K562 (cell line): ENCODE data around the gene LMLN. TPM values are rescaled to one million over a fixed set of nuclear protein-coding genes. Genes with fewer than 3 reads are reported as not detected.

Source experiments
- ATAC-seq: fragments of 200-7000 bp; cut with Tn5 transposase; 3 replicates; pipeline ENCODE4 v1.9.1; 2020; ENCODE audit warnings: moderate library complexity
- BruUV-seq: library from RNA; stranded (reverse); fragments of 400-500 nt; replicated peaks from 2 replicates; lab custom pipeline; 2021; lab: Mats Ljungman, UMichigan
- CTCF ChIA-PET: fragments of 300-600 bp; formaldehyde crosslinking; extraction: SDS; loops from one replicate; lab custom pipeline; 2021; ENCODE audit warnings: low intra/inter-chr PET ratio; lab: Yijun Ruan, JAX
- POLR2A ChIA-PET: fragments of 300-600, 350-650 bp; sonication (Branson Sonifier 250); formaldehyde crosslinking; extraction: SDS; loops from one replicate; lab custom pipeline; 2021; ENCODE audit warnings: antibody characterized with exemption, inconsistent platforms; lab: Yijun Ruan, JAX
- DNase-seq, 4 experiments: peaks; one replicate each; pipeline versions ENCODE4 v3.0.0 to v3.0.0-alpha.2; 2011 to 2018; ENCODE audit warnings: low spot score in 3 of 4, mixed read lengths in 3 of 4; ENCODE audit errors: extremely low read depth in 1 of 4
- FAIRE-seq: peaks from 2 replicates; lab custom pipeline; 2011; peaks lifted over from hg19 to GRCh38; lab: Jason Lieb, UNC
- H2AFZ ChIP-seq: 2 replicates; pipeline ENCODE4 v1.6.0; 2011; ENCODE audit warnings: low read depth, low read length, control low read depth, inconsistent platforms
- H3K27ac ChIP-seq: fragments of 200-600 bp; 3 replicates; pipeline ENCODE4 v1.8.0; 2011; ENCODE audit warnings: low read depth, mild to moderate bottlenecking, control low read depth, inconsistent platforms, low read length, moderate library complexity, mixed read lengths; ENCODE audit errors: extremely low read depth
- H3K27me3 ChIP-seq, 2 experiments: fragments of 300-600 bp in 1 of 2; 2 replicates in 1 of 2; 3 replicates in 1 of 2; pipeline versions ENCODE4 v1.6.0 to v1.8.0; 2011; ENCODE audit warnings: inconsistent platforms in 2 of 2, low read length in 2 of 2, mild to moderate bottlenecking in 1 of 2, mixed read lengths in 1 of 2, moderate library complexity in 1 of 2; ENCODE audit not compliant: control insufficient read depth in 2 of 2, insufficient read depth in 2 of 2
- H3K36me3 ChIP-seq: fragments of 300-600 bp; 3 replicates; pipeline ENCODE4 v1.8.0; 2011; ENCODE audit warnings: mild to moderate bottlenecking, low read length, inconsistent platforms; ENCODE audit not compliant: control insufficient read depth, insufficient read depth
- H3K4me1 ChIP-seq, 2 experiments: fragments of 200-600 bp in 1 of 2; replicated peaks in 1 of 2; 2 replicates in 1 of 2; 3 replicates in 1 of 2; pipeline versions ENCODE4 v1.5.1 to v1.8.0; 2011; ENCODE audit warnings: inconsistent platforms in 2 of 2, low read length in 2 of 2, mild to moderate bottlenecking in 1 of 2, mixed read lengths in 1 of 2, moderate library complexity in 1 of 2; ENCODE audit not compliant: control insufficient read depth in 2 of 2, insufficient read depth in 2 of 2
- H3K4me2 ChIP-seq: 2 replicates; pipeline ENCODE4 v1.6.1; 2011; ENCODE audit warnings: low read length, control low read depth, inconsistent platforms, mixed read lengths; ENCODE audit not compliant: insufficient read depth
- H3K4me3 ChIP-seq: fragments of 200-600 bp; sonication (generic), shearing (Covaris generic); 2 replicates; pipeline ENCODE4 v1.5.1; 2016; ENCODE audit warnings: control low read depth, inconsistent platforms
- H3K79me2 ChIP-seq: fragments of 200-600 bp; 3 replicates; pipeline ENCODE4 v1.8.0; 2011; ENCODE audit warnings: low read length, inconsistent platforms; ENCODE audit not compliant: control insufficient read depth, insufficient read depth
- H3K9ac ChIP-seq, 2 experiments: 2 replicates each; pipeline versions ENCODE4 v1.6.0 to v1.6.1; 2011; ENCODE audit warnings: low read depth in 2 of 2, low read length in 2 of 2, control low read depth in 1 of 2, inconsistent platforms in 1 of 2, mild to moderate bottlenecking in 1 of 2, mixed read lengths in 1 of 2; ENCODE audit not compliant: insufficient read depth in 1 of 2
- H3K9me1 ChIP-seq: one replicate; pipeline ENCODE4 v1.6.0; 2011; ENCODE audit warnings: inconsistent platforms, mild to moderate bottlenecking, low read length, moderate library complexity; ENCODE audit not compliant: control insufficient read depth, insufficient read depth
- H3K9me3 ChIP-seq: replicated peaks from 2 replicates; pipeline ENCODE4 v1.5.1; 2011; ENCODE audit warnings: low read depth, low read length, inconsistent platforms; ENCODE audit not compliant: control insufficient read depth, insufficient read depth
- H4K20me1 ChIP-seq: replicated peaks from 2 replicates; pipeline ENCODE4 v1.6.1; 2011; ENCODE audit warnings: low read length, inconsistent platforms, mixed read lengths; ENCODE audit not compliant: control insufficient read depth, insufficient read depth
- ARNT ChIP-seq, 2 experiments: fragments of 450-650 bp; IDR thresholded peaks; 2 replicates each; pipeline ENCODE4 v1.6.1; 2016; ENCODE audit warnings: mild to moderate bottlenecking in 1 of 2
- C11orf30 ChIP-seq: fragments of 450-650 bp; IDR thresholded peaks from 2 replicates; pipeline ENCODE4 v1.6.1; 2016; ENCODE audit warnings: low read depth, mild to moderate bottlenecking
- CHCHD3 ChIP-seq: fragments of 250-450 bp; sonication (Bioruptor Pico); IDR thresholded peaks from 2 replicates; pipeline ENCODE4 v2.1.2; 2022; ENCODE audit warnings: mild to moderate bottlenecking
- FOXJ2 ChIP-seq: fragments of 200-800 bp; sonication (Bioruptor generic); IDR thresholded peaks from 2 replicates; pipeline ENCODE4 v1.6.1; 2016; ENCODE audit warnings: missing genetic modification characterization, missing compliant biosample characterization
- LEF1 ChIP-seq: fragments of 450-650 bp; IDR thresholded peaks from 2 replicates; pipeline ENCODE4 v1.6.1; 2016; ENCODE audit warnings: mild to moderate bottlenecking
- MAFF ChIP-seq: IDR thresholded peaks from 2 replicates; pipeline ENCODE4 v1.6.1; 2012; ENCODE audit warnings: low read length, improper control_type of control experiment
- MAFG ChIP-seq: fragments of 450-650 bp; conservative IDR thresholded peaks from 2 replicates; pipeline ENCODE4 v1.6.1; 2016; ENCODE audit warnings: missing genetic modification characterization, missing compliant biosample characterization
- MAFK ChIP-seq: IDR thresholded peaks from 2 replicates; pipeline ENCODE4 v1.6.1; 2011; ENCODE audit warnings: low read length, improper control_type of control experiment
- MTA3 ChIP-seq: fragments of 450-650 bp; formaldehyde crosslinking; IDR thresholded peaks from 2 replicates; pipeline ENCODE4 v1.6.1; 2017; ENCODE audit warnings: mild to moderate bottlenecking, borderline replicate concordance
- PTTG1 ChIP-seq: fragments of 450-650 bp; IDR thresholded peaks from 2 replicates; pipeline ENCODE4 v1.6.1; 2016; ENCODE audit warnings: low read depth, mild to moderate bottlenecking, missing genetic modification characterization, missing compliant biosample characterization
- RB1 ChIP-seq: fragments of 450-650 bp; IDR thresholded peaks from 2 replicates; pipeline ENCODE4 v1.6.1; 2017; ENCODE audit warnings: low read depth, mild to moderate bottlenecking
- TRIM24 ChIP-seq, 2 experiments: fragments of 450-650 bp; IDR thresholded peaks; 2 replicates each; pipeline ENCODE4 v1.6.1; 2016
- ZFX ChIP-seq: sonication (generic); formaldehyde crosslinking; IDR thresholded peaks from 2 replicates; pipeline ENCODE4 v1.8.0; 2022; ENCODE audit warnings: mild to moderate bottlenecking, missing genetic modification reagents, moderate library complexity
- ZNF316 ChIP-seq: fragments of 450-650 bp; IDR thresholded peaks from 2 replicates; pipeline ENCODE4 v1.6.1; 2016
- WGBS: fragments of 100-300 bp; shearing (Covaris generic); methylation state at CpG from one replicate; pipeline ENCODE4 v1.1.6; 2016; ENCODE audit warnings: low coverage, mixed read lengths; ENCODE audit not compliant: insufficient coverage; ENCODE audit errors: missing lambda C conversion rate; 5-methylcytosine and 5-hydroxymethylcytosine counted together
- in situ Hi-C: fragments of 300-500 bp; cut with MboI; formaldehyde crosslinking; loops from 4 replicates; pipeline ENCODE4 v1.15.0; 2018; ENCODE audit warnings: inconsistent platforms, mixed read lengths
- intact Hi-C: fragments of 100-400 bp; cut with micrococcal nuclease; formaldehyde crosslinking; loops from 2 replicates; pipeline ENCODE4 v1.14.2; 2022
- polyA plus RNA-seq, 8 experiments: library from polyadenylated mRNA; depleted of rRNA in 4 of 8; stranded (reverse) in 5 of 8; unstranded in 3 of 8; fragments of >200 nt; fragmentation: Nextera tagmentation in 2 of 8; fragmentation: Illumina TruSeq in 1 of 8; extraction: Ambion mirVana in 2 of 8; extraction: Trizol in 1 of 8; gene quantifications; 2 replicates each; pipeline versions ENCODE4 v1.2.1 to v1.2.3, GENCODE V29; 2011 to 2014; ENCODE audit warnings: inconsistent platforms in 1 of 8, missing spikeins in 1 of 8
- total RNA-seq, 7 experiments: library from RNA; depleted of rRNA in 6 of 7; stranded (reverse); fragments of >200 nt in 6 of 7; fragmentation: Illumina TruSeq in 2 of 7; extraction: Trizol in 2 of 7; gene quantifications; 2 replicates each; pipeline versions ENCODE4 v1.2.1 to v1.2.3, GENCODE V29; 2011 to 2021; ENCODE audit warnings: low replicate concordance in 1 of 7
- TF ChIP-seq, protein P1 (sequence below): fragments of 200-400 bp; formaldehyde crosslinking; IDR thresholded peaks from 2 replicates; pipeline ENCODE4 v1.6.1; 2017; ENCODE audit warnings: mild to moderate bottlenecking, low read depth, low read length, moderate library complexity
- TF ChIP-seq, protein P2 (sequence below): fragments of 450-650 bp; IDR thresholded peaks from one replicate; pipeline ENCODE4 v1.6.1; 2018; ENCODE audit warnings: mild to moderate bottlenecking, moderate library complexity; ENCODE audit not compliant: partially characterized antibody
- TF ChIP-seq, protein P3 (sequence below): sonication (generic); formaldehyde crosslinking; IDR thresholded peaks from 2 replicates; pipeline ENCODE4 v1.8.1; 2023; ENCODE audit warnings: mild to moderate bottlenecking, missing genetic modification reagents

LMLN gene
- total and polyA plus RNA-seq, 9 of the 15 experiments (the other 6 are each of a cell fraction or from before 2014, with no cell fraction given) = 2.2 to 15.9 (median 6.9) TPM

DNA sequence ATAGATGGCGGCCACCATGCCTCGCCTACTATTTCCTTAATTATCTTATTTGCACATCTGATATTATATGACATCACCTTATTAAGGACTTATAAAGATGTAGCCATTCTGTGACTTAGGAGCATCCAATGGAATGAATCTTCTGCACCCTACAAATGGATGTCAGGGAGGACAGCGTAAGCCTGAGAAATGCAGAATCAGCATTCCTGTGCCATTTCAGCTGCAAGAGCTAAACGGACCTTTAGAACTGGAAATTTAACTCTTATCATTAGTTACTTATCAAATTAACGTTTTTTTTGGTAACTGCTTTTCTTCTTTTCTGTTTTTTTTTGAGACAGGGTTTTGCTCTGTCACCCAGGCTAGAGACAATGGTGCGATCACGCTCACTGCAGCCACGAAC lies 65.6 kb downstream of the LMLN start:
- no peak overlapping the region for H3K9ac ChIP-seq
- no peak overlapping the region for H3K27ac ChIP-seq
- no peaks in the 10 kb centered on the region for H3K79me2 ChIP-seq
- H3K4me1 ChIP-seq = peaks cover 18 to 43% of the 10 kb centered on the region in 2 experiments
- no peaks in the 10 kb centered on the region for H4K20me1 ChIP-seq
- H3K27me3 ChIP-seq = no peaks in the 10 kb centered on the region
- no peak for ATAC-seq
- TF ChIP-seq MAFG (tag) = peak; percentile 73
- peak; percentile 93 for TF ChIP-seq ZNF316
- TF ChIP-seq, protein P1, sequence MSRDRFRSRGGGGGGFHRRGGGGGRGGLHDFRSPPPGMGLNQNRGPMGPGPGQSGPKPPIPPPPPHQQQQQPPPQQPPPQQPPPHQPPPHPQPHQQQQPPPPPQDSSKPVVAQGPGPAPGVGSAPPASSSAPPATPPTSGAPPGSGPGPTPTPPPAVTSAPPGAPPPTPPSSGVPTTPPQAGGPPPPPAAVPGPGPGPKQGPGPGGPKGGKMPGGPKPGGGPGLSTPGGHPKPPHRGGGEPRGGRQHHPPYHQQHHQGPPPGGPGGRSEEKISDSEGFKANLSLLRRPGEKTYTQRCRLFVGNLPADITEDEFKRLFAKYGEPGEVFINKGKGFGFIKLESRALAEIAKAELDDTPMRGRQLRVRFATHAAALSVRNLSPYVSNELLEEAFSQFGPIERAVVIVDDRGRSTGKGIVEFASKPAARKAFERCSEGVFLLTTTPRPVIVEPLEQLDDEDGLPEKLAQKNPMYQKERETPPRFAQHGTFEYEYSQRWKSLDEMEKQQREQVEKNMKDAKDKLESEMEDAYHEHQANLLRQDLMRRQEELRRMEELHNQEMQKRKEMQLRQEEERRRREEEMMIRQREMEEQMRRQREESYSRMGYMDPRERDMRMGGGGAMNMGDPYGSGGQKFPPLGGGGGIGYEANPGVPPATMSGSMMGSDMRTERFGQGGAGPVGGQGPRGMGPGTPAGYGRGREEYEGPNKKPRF = no peak
- TF ChIP-seq MAFF = peak; percentile 89
- peak; percentile 87 for TF ChIP-seq MAFK
- peak; percentile 87 for TF ChIP-seq C11orf30
- TF ChIP-seq CHCHD3 (CRISPR knock-in tag) = no peak
- TF ChIP-seq, protein P2, sequence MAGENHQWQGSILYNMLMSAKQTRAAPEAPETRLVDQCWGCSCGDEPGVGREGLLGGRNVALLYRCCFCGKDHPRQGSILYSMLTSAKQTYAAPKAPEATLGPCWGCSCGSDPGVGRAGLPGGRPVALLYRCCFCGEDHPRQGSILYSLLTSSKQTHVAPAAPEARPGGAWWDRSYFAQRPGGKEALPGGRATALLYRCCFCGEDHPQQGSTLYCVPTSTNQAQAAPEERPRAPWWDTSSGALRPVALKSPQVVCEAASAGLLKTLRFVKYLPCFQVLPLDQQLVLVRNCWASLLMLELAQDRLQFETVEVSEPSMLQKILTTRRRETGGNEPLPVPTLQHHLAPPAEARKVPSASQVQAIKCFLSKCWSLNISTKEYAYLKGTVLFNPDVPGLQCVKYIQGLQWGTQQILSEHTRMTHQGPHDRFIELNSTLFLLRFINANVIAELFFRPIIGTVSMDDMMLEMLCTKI = no peak
- no peak for TF ChIP-seq LEF1
- TF ChIP-seq MTA3 = no peak
- TF ChIP-seq RB1 = no peak
- no peak for TF ChIP-seq PTTG1 (tag)
- TF ChIP-seq, protein P3, sequence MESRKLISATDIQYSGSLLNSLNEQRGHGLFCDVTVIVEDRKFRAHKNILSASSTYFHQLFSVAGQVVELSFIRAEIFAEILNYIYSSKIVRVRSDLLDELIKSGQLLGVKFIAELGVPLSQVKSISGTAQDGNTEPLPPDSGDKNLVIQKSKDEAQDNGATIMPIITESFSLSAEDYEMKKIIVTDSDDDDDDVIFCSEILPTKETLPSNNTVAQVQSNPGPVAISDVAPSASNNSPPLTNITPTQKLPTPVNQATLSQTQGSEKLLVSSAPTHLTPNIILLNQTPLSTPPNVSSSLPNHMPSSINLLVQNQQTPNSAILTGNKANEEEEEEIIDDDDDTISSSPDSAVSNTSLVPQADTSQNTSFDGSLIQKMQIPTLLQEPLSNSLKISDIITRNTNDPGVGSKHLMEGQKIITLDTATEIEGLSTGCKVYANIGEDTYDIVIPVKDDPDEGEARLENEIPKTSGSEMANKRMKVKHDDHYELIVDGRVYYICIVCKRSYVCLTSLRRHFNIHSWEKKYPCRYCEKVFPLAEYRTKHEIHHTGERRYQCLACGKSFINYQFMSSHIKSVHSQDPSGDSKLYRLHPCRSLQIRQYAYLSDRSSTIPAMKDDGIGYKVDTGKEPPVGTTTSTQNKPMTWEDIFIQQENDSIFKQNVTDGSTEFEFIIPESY (CRISPR knock-in tag) = no peak
- TF ChIP-seq TRIM24 (IDR thresholded peaks at IDR 0.05) = no peak
- TF ChIP-seq ZFX (CRISPR knock-in tag) = no peak
- no peak for TF ChIP-seq ARNT (IDR thresholded peaks at IDR 0.05)
- TF ChIP-seq FOXJ2 = no peak
- no peak overlapping the region for H2AFZ ChIP-seq
- H3K4me2 ChIP-seq = no peak overlapping the region
- intact Hi-C loops = loop anchor here (5.0 kb wide), 1 partner anchor 63 kb away; the partner anchor contains the start of gene LMLN
- DNase-seq = no peak
- WGBS = 77% methylated on average over 8 of the region's 8 CpGs
- ChIA-PET POLR2A (no interaction called here), CTCF (no interaction called here)
- H3K9me1 ChIP-seq = no peaks in the 10 kb centered on the region
- in situ Hi-C loops = no loop called here
- H3K9me3 ChIP-seq = no peaks in the 10 kb centered on the region
- no peak for FAIRE-seq
- H3K36me3 ChIP-seq = peaks cover 22% of the 10 kb centered on the region
- H3K4me3 ChIP-seq = no peak overlapping the region
- BruUV-seq = no TSS peak
